Lower leg skin (tissue), 3 donors: ENCODE measurements around the gene GNG12.

Experiments
- POLR2A ChIP-seq, 2 donors: fragments of 450-650 bp; IDR thresholded peaks; one replicate each; pipeline ENCODE4 v1.6.1; 2016 to 2017; ENCODE audit warnings: antibody characterized with exemption in 2 of 2, mild to moderate bottlenecking in 1 of 2, moderate library complexity in 1 of 2
- TF ChIP-seq, protein P1 (sequence below), 3 donors: fragments of 450-650 bp; IDR thresholded peaks; one replicate each; pipeline ENCODE4 v1.5.1; 2016; ENCODE audit warnings: antibody characterized with exemption in 3 of 3, mild to moderate bottlenecking in 3 of 3, moderate library complexity in 2 of 3

DNA sequence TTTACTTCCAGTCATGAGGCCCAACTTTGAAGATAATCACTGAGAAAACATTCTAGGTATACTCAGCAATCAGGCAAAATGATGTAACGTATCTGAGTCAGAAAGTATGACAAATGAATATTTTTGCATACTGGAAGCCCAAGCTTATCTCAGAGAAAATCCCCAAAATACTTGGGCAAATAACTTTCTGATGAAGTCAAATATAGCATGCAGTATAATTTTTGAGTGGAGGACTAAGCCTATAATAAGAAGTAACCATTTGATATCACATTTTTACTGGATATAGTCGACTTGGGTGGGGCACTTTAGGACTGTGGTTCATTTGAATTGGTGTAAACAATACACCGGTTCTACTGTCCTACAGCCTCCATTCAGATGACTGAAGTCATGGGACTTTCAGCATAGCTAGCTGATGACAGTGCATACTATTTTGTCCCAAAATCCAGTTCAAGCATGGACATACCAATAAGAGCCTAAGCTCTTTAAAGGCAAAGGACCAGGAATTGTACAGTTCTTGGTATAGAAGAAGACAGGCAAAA is 150.5 kb downstream of the GNG12 start:
- TF ChIP-seq, protein P1, sequence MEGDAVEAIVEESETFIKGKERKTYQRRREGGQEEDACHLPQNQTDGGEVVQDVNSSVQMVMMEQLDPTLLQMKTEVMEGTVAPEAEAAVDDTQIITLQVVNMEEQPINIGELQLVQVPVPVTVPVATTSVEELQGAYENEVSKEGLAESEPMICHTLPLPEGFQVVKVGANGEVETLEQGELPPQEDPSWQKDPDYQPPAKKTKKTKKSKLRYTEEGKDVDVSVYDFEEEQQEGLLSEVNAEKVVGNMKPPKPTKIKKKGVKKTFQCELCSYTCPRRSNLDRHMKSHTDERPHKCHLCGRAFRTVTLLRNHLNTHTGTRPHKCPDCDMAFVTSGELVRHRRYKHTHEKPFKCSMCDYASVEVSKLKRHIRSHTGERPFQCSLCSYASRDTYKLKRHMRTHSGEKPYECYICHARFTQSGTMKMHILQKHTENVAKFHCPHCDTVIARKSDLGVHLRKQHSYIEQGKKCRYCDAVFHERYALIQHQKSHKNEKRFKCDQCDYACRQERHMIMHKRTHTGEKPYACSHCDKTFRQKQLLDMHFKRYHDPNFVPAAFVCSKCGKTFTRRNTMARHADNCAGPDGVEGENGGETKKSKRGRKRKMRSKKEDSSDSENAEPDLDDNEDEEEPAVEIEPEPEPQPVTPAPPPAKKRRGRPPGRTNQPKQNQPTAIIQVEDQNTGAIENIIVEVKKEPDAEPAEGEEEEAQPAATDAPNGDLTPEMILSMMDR (IDR thresholded peaks at IDR 0.05) = no peak
- no peak for TF ChIP-seq POLR2A (IDR thresholded peaks at IDR 0.05)
